Fibroblast of the aortic adventitia (primary cell): ENCODE data around the gene ANKS1A. TPM values are rescaled to one million over a fixed set of nuclear protein-coding genes. Genes with fewer than 3 reads are reported as not detected.

Source experiments
- DNase-seq: peaks from one replicate; pipeline ENCODE4 v3.0.0-alpha.2; 2010; ENCODE audit warnings: low read depth
- H3K4me3 ChIP-seq: 2 replicates; pipeline ENCODE4 v1.5.1; 2011; ENCODE audit warnings: low read depth, mild to moderate bottlenecking, control low read depth, low read length, moderate library complexity
- CTCF ChIP-seq: IDR thresholded peaks from 2 replicates; pipeline ENCODE4 v1.5.1; 2011; ENCODE audit warnings: mild to moderate bottlenecking, low read length, control low read depth, inconsistent platforms; ENCODE audit not compliant: insufficient read depth
- total RNA-seq: library from RNA; depleted of rRNA; stranded (reverse); fragments of >200 nt; gene quantifications from 2 replicates; pipeline ENCODE4 v1.2.3, GENCODE V29; 2012; ENCODE audit warnings: low replicate concordance

Gene ANKS1A
- total RNA-seq, 1 donor: 7.6 TPM

- no peak for TF ChIP-seq CTCF
- no peak for DNase-seq
- H3K4me3 ChIP-seq: no peak overlapping the region
Observed at GRCh38 chr6:35069262-35069661, 180.2 kb downstream of the ANKS1A start.

GRCh38 chr6:35070111-35070510, 181.1 kb downstream of the ANKS1A start:
- DNase-seq: no peak
- no peak overlapping the region for H3K4me3 ChIP-seq
- no peak for TF ChIP-seq CTCF

- no peak for DNase-seq
Observed at GRCh38 chr6:35071347-35071994, 182.4 kb downstream of the ANKS1A start.

GRCh38 chr6:35072051-35072697, 183.1 kb downstream of the ANKS1A start:
- no peak overlapping the region for H3K4me3 ChIP-seq
- no peak for TF ChIP-seq CTCF
- DNase-seq: no peak

More at GRCh38 chr6:35071347-35071994, 182.4 kb downstream of the ANKS1A start:
- H3K4me3 ChIP-seq: no peak overlapping the region
- no peak for TF ChIP-seq CTCF

- no peak for TF ChIP-seq CTCF
- no peak for DNase-seq
- H3K4me3 ChIP-seq: no peak overlapping the region
Observed at GRCh38 chr6:35072698-35073055, 183.6 kb downstream of the ANKS1A start.

- H3K4me3 ChIP-seq: no peak overlapping the region
- no peak for DNase-seq
- no peak for TF ChIP-seq CTCF
Observed at GRCh38 chr6:35073211-35073610, 184.2 kb downstream of the ANKS1A start.
